PFSK-1 (cell line): ENCODE data around the gene ECT2L.

ENCODE experiments used
- FOXP2 ChIP-seq: optimal IDR thresholded peaks from 2 replicates; pipeline ENCODE3; 2011; ENCODE audit warnings: borderline replicate concordance, control low read depth, inconsistent platforms; ENCODE audit not compliant: insufficient read depth; ENCODE audit errors: extremely low read length, extremely low read depth
- POLR2AphosphoS5 ChIP-seq: IDR thresholded peaks from 2 replicates; pipeline ENCODE4 v1.6.1; 2012; ENCODE audit warnings: low read depth, mild to moderate bottlenecking, control low read depth, low read length, moderate library complexity
- SIN3A ChIP-seq: IDR thresholded peaks from 2 replicates; pipeline ENCODE4 v1.6.1; 2012; ENCODE audit warnings: mild to moderate bottlenecking, low read length, moderate library complexity, borderline replicate concordance; ENCODE audit not compliant: insufficient read depth
- TAF1 ChIP-seq: IDR thresholded peaks from 2 replicates; pipeline ENCODE4 v1.6.1; 2012; ENCODE audit warnings: low read length, control low read depth, borderline replicate concordance; ENCODE audit not compliant: insufficient read depth

- TF ChIP-seq SIN3A = no peak
- no peak for TF ChIP-seq TAF1
- TF ChIP-seq POLR2AphosphoS5 = no peak
- no peak for TF ChIP-seq FOXP2
Observed at GRCh38 chr6:138925806-138926205, 129.9 kb downstream of the ECT2L start.
